ENCODE data around the gene APOBEC3H.

The APOBEC3H gene

GRCh38 chr22:39115570-39115969, 18.5 kb downstream of the APOBEC3H start:
- no peak for DNase-seq (ENCODE audit: low read depth)
- TF ChIP-seq POLR2A (IDR thresholded peaks at IDR 0.05; ENCODE audit: extremely low read depth, insufficient read length) (no peak), MYC (IDR thresholded peaks at IDR 0.05; ENCODE audit: low read depth, low read length) (no peak)
- TF ChIP-seq, protein P1, sequence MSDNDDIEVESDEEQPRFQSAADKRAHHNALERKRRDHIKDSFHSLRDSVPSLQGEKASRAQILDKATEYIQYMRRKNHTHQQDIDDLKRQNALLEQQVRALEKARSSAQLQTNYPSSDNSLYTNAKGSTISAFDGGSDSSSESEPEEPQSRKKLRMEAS (IDR thresholded peaks at IDR 0.05; ENCODE audit: low read depth, low read length), result no peak
- TF ChIP-seq, protein P2, sequence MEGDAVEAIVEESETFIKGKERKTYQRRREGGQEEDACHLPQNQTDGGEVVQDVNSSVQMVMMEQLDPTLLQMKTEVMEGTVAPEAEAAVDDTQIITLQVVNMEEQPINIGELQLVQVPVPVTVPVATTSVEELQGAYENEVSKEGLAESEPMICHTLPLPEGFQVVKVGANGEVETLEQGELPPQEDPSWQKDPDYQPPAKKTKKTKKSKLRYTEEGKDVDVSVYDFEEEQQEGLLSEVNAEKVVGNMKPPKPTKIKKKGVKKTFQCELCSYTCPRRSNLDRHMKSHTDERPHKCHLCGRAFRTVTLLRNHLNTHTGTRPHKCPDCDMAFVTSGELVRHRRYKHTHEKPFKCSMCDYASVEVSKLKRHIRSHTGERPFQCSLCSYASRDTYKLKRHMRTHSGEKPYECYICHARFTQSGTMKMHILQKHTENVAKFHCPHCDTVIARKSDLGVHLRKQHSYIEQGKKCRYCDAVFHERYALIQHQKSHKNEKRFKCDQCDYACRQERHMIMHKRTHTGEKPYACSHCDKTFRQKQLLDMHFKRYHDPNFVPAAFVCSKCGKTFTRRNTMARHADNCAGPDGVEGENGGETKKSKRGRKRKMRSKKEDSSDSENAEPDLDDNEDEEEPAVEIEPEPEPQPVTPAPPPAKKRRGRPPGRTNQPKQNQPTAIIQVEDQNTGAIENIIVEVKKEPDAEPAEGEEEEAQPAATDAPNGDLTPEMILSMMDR (IDR thresholded peaks at IDR 0.05; ENCODE audit: low read depth, low read length), result no peak
- H3K4me3 ChIP-seq (ENCODE audit: low read depth, low read length), result no peak overlapping the region

GRCh38 chr22:39115977-39116621, 19.1 kb downstream of the APOBEC3H start:
- TF ChIP-seq, protein P1 (IDR thresholded peaks at IDR 0.05; ENCODE audit: low read depth, low read length), result no peak
- TF ChIP-seq, protein P2 (IDR thresholded peaks at IDR 0.05; ENCODE audit: low read depth, low read length), result no peak
- TF ChIP-seq MYC (IDR thresholded peaks at IDR 0.05; ENCODE audit: low read depth, low read length), result no peak
- TF ChIP-seq POLR2A (IDR thresholded peaks at IDR 0.05; ENCODE audit: extremely low read depth, insufficient read length), result no peak
- no peak overlapping the region for H3K4me3 ChIP-seq (ENCODE audit: low read depth, low read length)
- DNase-seq (ENCODE audit: low read depth), result no peak

GRCh38 chr22:39117585-39118191, 20.6 kb downstream of the APOBEC3H start:
- H3K4me3 ChIP-seq (ENCODE audit: low read depth, low read length), result no peak overlapping the region
- DNase-seq (ENCODE audit: low read depth), result peak; percentile 71
- no peak for TF ChIP-seq MYC (IDR thresholded peaks at IDR 0.05; ENCODE audit: low read depth, low read length)
- TF ChIP-seq POLR2A (IDR thresholded peaks at IDR 0.05; ENCODE audit: extremely low read depth, insufficient read length), result no peak
- TF ChIP-seq, protein P2 (IDR thresholded peaks at IDR 0.05; ENCODE audit: low read depth, low read length), result peak; percentile 59
- TF ChIP-seq, protein P1 (IDR thresholded peaks at IDR 0.05; ENCODE audit: low read depth, low read length), result no peak

DNA sequence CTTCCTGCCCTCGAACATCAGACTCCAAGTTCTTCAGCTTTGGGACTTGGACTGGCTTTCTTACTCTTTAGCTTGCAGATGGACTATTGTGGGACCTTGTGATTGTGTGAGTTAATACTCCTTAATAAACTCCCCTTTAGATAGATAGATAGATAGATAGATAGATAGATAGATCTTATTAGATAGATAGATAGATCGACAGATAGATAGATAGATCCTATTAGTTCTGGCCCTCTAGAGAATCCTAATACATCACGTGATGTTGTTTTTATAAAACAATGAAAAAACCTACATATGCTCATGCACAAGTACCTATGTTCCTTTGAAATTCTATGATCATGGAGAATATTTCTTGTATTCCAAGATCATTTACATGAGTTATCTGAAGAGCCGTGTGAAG, 23.9 kb downstream of the APOBEC3H start:
- no peak overlapping the region for H3K4me3 ChIP-seq (ENCODE audit: low read depth, low read length)
- no peak for TF ChIP-seq POLR2A (IDR thresholded peaks at IDR 0.05; ENCODE audit: extremely low read depth, insufficient read length)
- TF ChIP-seq, protein P2 (IDR thresholded peaks at IDR 0.05; ENCODE audit: low read depth, low read length), result no peak
- TF ChIP-seq, protein P1 (IDR thresholded peaks at IDR 0.05; ENCODE audit: low read depth, low read length), result no peak
- TF ChIP-seq MYC (IDR thresholded peaks at IDR 0.05; ENCODE audit: low read depth, low read length), result no peak
- no peak for DNase-seq (ENCODE audit: low read depth)

GRCh38 chr22:39122772-39123470, 25.9 kb downstream of the APOBEC3H start:
- TF ChIP-seq, protein P2 (IDR thresholded peaks at IDR 0.05; ENCODE audit: low read depth, low read length), result no peak
- TF ChIP-seq POLR2A (IDR thresholded peaks at IDR 0.05; ENCODE audit: extremely low read depth, insufficient read length), result no peak
- no peak for TF ChIP-seq MYC (IDR thresholded peaks at IDR 0.05; ENCODE audit: low read depth, low read length)
- TF ChIP-seq, protein P1 (IDR thresholded peaks at IDR 0.05; ENCODE audit: low read depth, low read length), result no peak
- no peak overlapping the region for H3K4me3 ChIP-seq (ENCODE audit: low read depth, low read length)
- no peak for DNase-seq (ENCODE audit: low read depth)
